ENCODE measurements around the gene SLC39A7.
A peak's percentile ranks its signal among the peaks of the same experiment; 100 is the strongest.

SLC39A7 gene

GRCh38 chr6:33200219-33201146 is at the start of gene SLC39A7, which contains the start of gene RXRB:
TSS of gene SLC39A7 (plus strand) at chr6:33200867. CDS start at chr6:33201246, 379 bp downstream.
TSS of gene RXRB (minus strand) at chr6:33200665. CDS start at chr6:33200476, 189 bp downstream.
- peak; percentile 96 for DNase-seq

GRCh38 chr6:33151050-33151449 is 49.6 kb upstream of the SLC39A7 start:
- DNase-seq: no peak

GRCh38 chr6:33154349-33154748 is 46.3 kb upstream of the SLC39A7 start:
- no peak for DNase-seq

- no peak for DNase-seq
These were observed 44.1 kb upstream of the SLC39A7 start for GRCh38 chr6:33156561-33156960.

GRCh38 chr6:33156964-33157363 is 43.7 kb upstream of the SLC39A7 start:
- no peak for DNase-seq

- DNase-seq: no peak
These were observed 40.6 kb upstream of the SLC39A7 start for GRCh38 chr6:33160096-33160495.

- no peak for DNase-seq
These were observed 39.8 kb upstream of the SLC39A7 start for GRCh38 chr6:33160728-33161344.

- DNase-seq: peak; percentile 54
These were observed 39.0 kb upstream of the SLC39A7 start for GRCh38 chr6:33161354-33162331.

GRCh38 chr6:33163540-33163939 is 37.1 kb upstream of the SLC39A7 start:
- DNase-seq: no peak

- no peak for DNase-seq
These were observed 36.5 kb upstream of the SLC39A7 start for GRCh38 chr6:33164176-33164575.

GRCh38 chr6:33164665-33165373 is 35.8 kb upstream of the SLC39A7 start:
- DNase-seq: no peak

GRCh38 chr6:33165581-33166258 is 34.9 kb upstream of the SLC39A7 start:
- DNase-seq: no peak

GRCh38 chr6:33166363-33166762 is 34.3 kb upstream of the SLC39A7 start:
- DNase-seq: no peak

- no peak for DNase-seq
These were observed 33.9 kb upstream of the SLC39A7 start for GRCh38 chr6:33166811-33167210.

GRCh38 chr6:33167374-33168283 is 33.0 kb upstream of the SLC39A7 start:
- DNase-seq: no peak

GRCh38 chr6:33168284-33168601 is 32.4 kb upstream of the SLC39A7 start:
- DNase-seq: no peak

GRCh38 chr6:33168639-33169038 is 32.0 kb upstream of the SLC39A7 start:
- no peak for DNase-seq

- DNase-seq: no peak
These were observed 31.1 kb upstream of the SLC39A7 start for GRCh38 chr6:33169291-33170175.

GRCh38 chr6:33170176-33171015 is 30.3 kb upstream of the SLC39A7 start:
- DNase-seq: no peak
